ENCODE measurements around the gene LENEP. TPM values are rescaled to one million over a fixed set of nuclear protein-coding genes. Genes with fewer than 3 reads are reported as not detected.

Gene LENEP
- polyA plus RNA-seq, 1 donor (not counting 4 experiments of a cell fraction or from before 2014, with no cell fraction given), result not detected

- no peak overlapping the region for H2AFZ ChIP-seq (ENCODE audit: control insufficient read depth, low read length)
- DNase-seq (ENCODE audit: low read depth, low spot score) (no peak), FAIRE-seq (no peak)
- no peak overlapping the region for H3K27ac ChIP-seq (ENCODE audit: control insufficient read depth, insufficient read depth, low read length)
- peaks cover 23 to 28% of the 10 kb centered on the region in 2 experiments for H3K36me3 ChIP-seq (ENCODE audit: control insufficient read depth in 2 of 2, extremely low read depth in 1 of 2, insufficient read depth in 2 of 2, low read length in 2 of 2)
- dilution Hi-C loops (cut with MboI; ENCODE audit: extremely low pct_ligation_motif_present, low sequenced_read_pairs), result no loop called here
- no peak overlapping the region for H3K4me3 ChIP-seq (ENCODE audit: control insufficient read depth in 2 of 3, extremely low read depth in 1 of 3, insufficient read depth in 2 of 3, low read depth in 1 of 3, low read length in 3 of 3)
- peaks cover 3% of the 10 kb centered on the region for H4K20me1 ChIP-seq (ENCODE audit: control insufficient read depth, extremely low read depth, insufficient read depth, low read length)
- peaks cover 38% of the 10 kb centered on the region for H3K79me2 ChIP-seq (ENCODE audit: control insufficient read depth, insufficient read depth, low read length)
- TF ChIP-seq CTCF (optimal IDR thresholded peaks at IDR 0.05 in 1 of 3, IDR thresholded peaks at IDR 0.05 in 1 of 3, conservative IDR thresholded peaks at IDR 0.05 in 1 of 3; ENCODE audit: extremely low read depth in 1 of 3, insufficient read depth in 2 of 3, low read length in 3 of 3) (no peak), EZH2 (IDR thresholded peaks at IDR 0.05; ENCODE audit: low read length) (no peak)
- H3K9ac ChIP-seq (ENCODE audit: control insufficient read depth, extremely low read depth, insufficient read depth, low read length), result no peak overlapping the region
- H3K4me1 ChIP-seq (ENCODE audit: control insufficient read depth, extremely low read depth, insufficient read depth, low read length), result peaks cover 19% of the 10 kb centered on the region
- H3K4me2 ChIP-seq (ENCODE audit: control insufficient read depth, extremely low read depth, insufficient read depth, low read depth, low read length), result no peak overlapping the region
- no peaks in the 10 kb centered on the region for H3K9me1 ChIP-seq (ENCODE audit: control insufficient read depth, extremely low read depth, insufficient read depth, low read length)
- no peaks in the 10 kb centered on the region for H3K9me3 ChIP-seq (ENCODE audit: control insufficient read depth, low read depth, low read length)
- H3K27me3 ChIP-seq (ENCODE audit: control insufficient read depth, extremely low read depth, insufficient read depth, low read length), result no peaks in the 10 kb centered on the region
Measured at GRCh38 chr1:154987326-154987725, 6.1 kb upstream of the LENEP start.

GRCh38 chr1:154988058-154988954, 5.1 kb upstream of the LENEP start:
- Histone ChIP-seq H2AFZ (ENCODE audit: control insufficient read depth, low read length) (no peak overlapping the region), H3K36me3 (ENCODE audit: control insufficient read depth in 2 of 2, extremely low read depth in 1 of 2, insufficient read depth in 2 of 2, low read length in 2 of 2) (peaks cover 23 to 28% of the 10 kb centered on the region in 2 experiments), H3K9ac (ENCODE audit: control insufficient read depth, extremely low read depth, insufficient read depth, low read length) (no peak overlapping the region), H3K4me3 (ENCODE audit: control insufficient read depth in 2 of 3, extremely low read depth in 1 of 3, insufficient read depth in 2 of 3, low read depth in 1 of 3, low read length in 3 of 3) (no peak overlapping the region), H3K9me1 (ENCODE audit: control insufficient read depth, extremely low read depth, insufficient read depth, low read length) (no peaks in the 10 kb centered on the region), H3K9me3 (ENCODE audit: control insufficient read depth, low read depth, low read length) (no peaks in the 10 kb centered on the region), H3K4me1 (ENCODE audit: control insufficient read depth, extremely low read depth, insufficient read depth, low read length) (peaks cover 13% of the 10 kb centered on the region), H3K79me2 (ENCODE audit: control insufficient read depth, insufficient read depth, low read length) (peaks cover 38% of the 10 kb centered on the region), H3K27me3 (ENCODE audit: control insufficient read depth, extremely low read depth, insufficient read depth, low read length) (no peaks in the 10 kb centered on the region), H4K20me1 (ENCODE audit: control insufficient read depth, extremely low read depth, insufficient read depth, low read length) (peaks cover 3% of the 10 kb centered on the region), H3K27ac (ENCODE audit: control insufficient read depth, insufficient read depth, low read length) (no peak overlapping the region), H3K4me2 (ENCODE audit: control insufficient read depth, extremely low read depth, insufficient read depth, low read depth, low read length) (no peak overlapping the region)
- no peak for TF ChIP-seq EZH2 (IDR thresholded peaks at IDR 0.05; ENCODE audit: low read length)
- peak in 1 of 3 experiments; percentile 8 for TF ChIP-seq CTCF (optimal IDR thresholded peaks at IDR 0.05 in 1 of 3, IDR thresholded peaks at IDR 0.05 in 1 of 3, conservative IDR thresholded peaks at IDR 0.05 in 1 of 3; ENCODE audit: extremely low read depth in 1 of 3, insufficient read depth in 2 of 3, low read length in 3 of 3)
- dilution Hi-C loops (cut with MboI; ENCODE audit: extremely low pct_ligation_motif_present, low sequenced_read_pairs), result no loop called here
- DNase-seq (ENCODE audit: low read depth, low spot score), result no peak
- FAIRE-seq, result no peak

All from keratinocyte (primary cell).